Liver (tissue), 9 donors: ENCODE data around the gene WDFY3. TPM values are rescaled to one million over a fixed set of nuclear protein-coding genes. Genes with fewer than 3 reads are reported as not detected.

Experiments
- DNase-seq: peaks from one replicate; pipeline ENCODE4 v3.0.0-alpha.2; 2017; ENCODE audit warnings: low spot score
- H3K27ac ChIP-seq, 2 donors: one replicate each; pipeline ENCODE4 v1.7.0; 2013; ENCODE audit warnings: inconsistent platforms in 2 of 2, low read length in 2 of 2, control low read depth in 1 of 2, low read depth in 1 of 2, mild to moderate bottlenecking in 1 of 2
- H3K27me3 ChIP-seq, 4 donors: one replicate each; pipeline versions ENCODE4 v1.6.1 to v1.7.0; 2013; ENCODE audit warnings: low read length in 3 of 4, inconsistent platforms in 1 of 4, mild to moderate bottlenecking in 1 of 4, moderate library complexity in 1 of 4; ENCODE audit not compliant: control insufficient read depth in 4 of 4, insufficient read depth in 4 of 4
- H3K36me3 ChIP-seq, 4 donors: one replicate each; pipeline versions ENCODE4 v1.6.1 to v1.7.0; 2013; ENCODE audit warnings: low read length in 3 of 4, mild to moderate bottlenecking in 3 of 4, low read depth in 1 of 4, moderate library complexity in 1 of 4; ENCODE audit not compliant: control insufficient read depth in 4 of 4, insufficient read depth in 3 of 4
- H3K4me1 ChIP-seq, 4 donors: one replicate each; pipeline versions ENCODE4 v1.6.1 to v1.7.0; 2013; ENCODE audit warnings: low read length in 3 of 4, mild to moderate bottlenecking in 3 of 4, moderate library complexity in 1 of 4; ENCODE audit not compliant: control insufficient read depth in 4 of 4, insufficient read depth in 4 of 4
- H3K4me3 ChIP-seq, 3 donors: one replicate each; pipeline versions ENCODE4 v1.6.1 to v1.7.0; 2013; ENCODE audit warnings: low read length in 3 of 3, control low read depth in 1 of 3, low read depth in 1 of 3, mild to moderate bottlenecking in 1 of 3
- H3K9ac ChIP-seq, 2 donors: one replicate each; pipeline ENCODE4 v1.7.0; 2013; ENCODE audit warnings: low read length in 2 of 2, mild to moderate bottlenecking in 2 of 2, moderate library complexity in 2 of 2, control low read depth in 1 of 2, low read depth in 1 of 2
- H3K9me3 ChIP-seq, 4 donors: one replicate each; pipeline versions ENCODE4 v1.6.1 to v1.7.0; 2013; ENCODE audit warnings: low read length in 3 of 4; ENCODE audit not compliant: control insufficient read depth in 4 of 4
- ATF3 ChIP-seq: IDR thresholded peaks from 2 replicates; pipeline ENCODE4 v1.6.1; 2016; ENCODE audit warnings: antibody characterized with exemption
- CTCF ChIP-seq: fragments of 150-350 bp; IDR thresholded peaks from 2 replicates; pipeline ENCODE4 v1.5.1; 2017; ENCODE audit warnings: improper control_type of control experiment, low read depth, low read length; ENCODE audit not compliant: missing input control
- EGR1 ChIP-seq, 2 donors: IDR thresholded peaks; 2 replicates each; pipeline ENCODE4 v1.6.1; 2016 to 2018; ENCODE audit warnings: antibody characterized with exemption in 2 of 2, low read depth in 2 of 2
- FOXA1 ChIP-seq: IDR thresholded peaks from 2 replicates; pipeline ENCODE4 v1.6.1; 2016; ENCODE audit warnings: antibody characterized with exemption
- FOXA2 ChIP-seq: IDR thresholded peaks from 2 replicates; pipeline ENCODE4 v1.6.1; 2016; ENCODE audit warnings: antibody characterized with exemption
- GABPA ChIP-seq, 2 donors: IDR thresholded peaks in 1 of 2; conservative IDR thresholded peaks in 1 of 2; 2 replicates each; pipeline ENCODE4 v1.6.1; 2016; ENCODE audit warnings: antibody characterized with exemption in 2 of 2, mild to moderate bottlenecking in 1 of 2, moderate library complexity in 1 of 2
- HNF4A ChIP-seq, 2 donors: conservative IDR thresholded peaks; 2 replicates each; pipeline ENCODE4 v1.6.1; 2016; ENCODE audit warnings: antibody characterized with exemption in 2 of 2, mild to moderate bottlenecking in 2 of 2
- HNF4G ChIP-seq: IDR thresholded peaks from 2 replicates; pipeline ENCODE4 v1.6.1; 2016; ENCODE audit warnings: antibody characterized with exemption
- JUND ChIP-seq, 2 donors: IDR thresholded peaks; 2 replicates each; pipeline ENCODE4 v1.6.1; 2016; ENCODE audit warnings: antibody characterized with exemption in 2 of 2
- MAX ChIP-seq: IDR thresholded peaks from 2 replicates; pipeline ENCODE4 v1.6.1; 2016; ENCODE audit warnings: antibody characterized with exemption
- NR2F2 ChIP-seq: IDR thresholded peaks from 2 replicates; pipeline ENCODE4 v1.6.1; 2016; ENCODE audit warnings: antibody characterized with exemption
- RAD21 ChIP-seq, 2 donors: IDR thresholded peaks; 2 replicates each; pipeline ENCODE4 v1.6.1; 2016; ENCODE audit warnings: antibody characterized with exemption in 2 of 2, mild to moderate bottlenecking in 2 of 2
- REST ChIP-seq: IDR thresholded peaks from 2 replicates; pipeline ENCODE4 v1.6.1; 2016; ENCODE audit warnings: antibody characterized with exemption, mild to moderate bottlenecking
- RXRA ChIP-seq, 2 donors: IDR thresholded peaks; 2 replicates each; pipeline ENCODE4 v1.6.1; 2017 to 2018; ENCODE audit warnings: antibody characterized with exemption in 2 of 2, mild to moderate bottlenecking in 1 of 2
- SP1 ChIP-seq: IDR thresholded peaks from 2 replicates; pipeline ENCODE4 v1.6.1; 2018; ENCODE audit warnings: antibody characterized with exemption, mild to moderate bottlenecking
- TAF1 ChIP-seq: conservative IDR thresholded peaks from 2 replicates; pipeline ENCODE4 v1.6.1; 2016; ENCODE audit warnings: antibody characterized with exemption, mild to moderate bottlenecking
- YY1 ChIP-seq: IDR thresholded peaks from 2 replicates; pipeline ENCODE4 v1.6.1; 2016; ENCODE audit warnings: antibody characterized with exemption, mild to moderate bottlenecking
- ZBTB33 ChIP-seq: IDR thresholded peaks from 2 replicates; pipeline ENCODE4 v1.6.1; 2016; ENCODE audit warnings: antibody characterized with exemption
- WGBS: extraction: QIAGEN DNeasy Blood & Tissue Kit; methylation state at CpG from one replicate; pipeline ENCODE4 v1.1.7; 2013; 5-methylcytosine and 5-hydroxymethylcytosine counted together
- polyA plus RNA-seq, 2 donors: library from polyadenylated mRNA; stranded (reverse) in 1 of 2; unstranded in 1 of 2; fragments of 200-250 nt in 1 of 2; fragments of >200 nt in 1 of 2; fragmentation: Nextera tagmentation in 1 of 2; extraction: Ambion mirVana in 1 of 2; gene quantifications; one replicate each; pipeline versions ENCODE4 v1.2.1 to v1.2.3, GENCODE V29; 2013 to 2015
- total RNA-seq, 2 donors: library from RNA; depleted of rRNA; stranded (reverse); fragments of >200 nt; gene quantifications; one replicate each; pipeline ENCODE4 v1.2.3, GENCODE V29; 2014
- donor health status: healthy.
- donor health status: healthy.
- donor health status: healthy.
- donor health status: healthy.
- donor health status: healthy.

The WDFY3 gene
- total and polyA plus RNA-seq, 4 donors: 3.2 to 50.5 (median 19.2) TPM

- TF ChIP-seq RXRA (IDR thresholded peaks at IDR 0.05) (no peak), FOXA2 (no peak), FOXA1 (no peak), JUND (IDR thresholded peaks at IDR 0.05) (no peak)
Observed at GRCh38 chr4:84660606-84661005, 305.9 kb downstream of the WDFY3 start (continued).

GRCh38 chr4:84652478-84652877 is 314.0 kb downstream of the WDFY3 start:
- H3K9ac ChIP-seq: no peak overlapping the region
- 90% methylated on average over 4 of the region's 4 CpGs for WGBS

More at GRCh38 chr4:84652478-84652877, 314.0 kb downstream of the WDFY3 start:
- Histone ChIP-seq H3K9me3 (no peaks in the 10 kb centered on the region), H3K4me3 (no peak overlapping the region), H3K36me3 (no peaks in the 10 kb centered on the region), H3K4me1 (peaks cover 0 to 4% (median under 1%) of the 10 kb centered on the region in 4 donors), H3K27ac (no peak overlapping the region), H3K27me3 (peaks cover 0 to 3% (median 0%) of the 10 kb centered on the region in 4 donors)
- TF ChIP-seq MAX (no peak), TAF1 (no peak), EGR1 (IDR thresholded peaks at IDR 0.05; ENCODE audit: low read depth in 2 of 2) (no peak), RAD21 (IDR thresholded peaks at IDR 0.05) (no peak), CTCF (no peak), NR2F2 (no peak), ZBTB33 (no peak), REST (no peak), GABPA (IDR thresholded peaks at IDR 0.05 in 1 of 2, conservative IDR thresholded peaks at IDR 0.05 in 1 of 2) (no peak), HNF4A (conservative IDR thresholded peaks at IDR 0.05) (no peak), RXRA (IDR thresholded peaks at IDR 0.05) (no peak), JUND (IDR thresholded peaks at IDR 0.05) (no peak), HNF4G (no peak), ATF3 (no peak), SP1 (no peak), FOXA2 (no peak), YY1 (no peak), FOXA1 (no peak)
- no peak for DNase-seq
